ENCODE data around the gene PSMB9. TPM values are rescaled to one million over a fixed set of nuclear protein-coding genes. Genes with fewer than 3 reads are reported as not detected.

The PSMB9 gene
- total and polyA plus RNA-seq, 12 donors: 13.4 to 69.8 (median 40.4) TPM

DNA sequence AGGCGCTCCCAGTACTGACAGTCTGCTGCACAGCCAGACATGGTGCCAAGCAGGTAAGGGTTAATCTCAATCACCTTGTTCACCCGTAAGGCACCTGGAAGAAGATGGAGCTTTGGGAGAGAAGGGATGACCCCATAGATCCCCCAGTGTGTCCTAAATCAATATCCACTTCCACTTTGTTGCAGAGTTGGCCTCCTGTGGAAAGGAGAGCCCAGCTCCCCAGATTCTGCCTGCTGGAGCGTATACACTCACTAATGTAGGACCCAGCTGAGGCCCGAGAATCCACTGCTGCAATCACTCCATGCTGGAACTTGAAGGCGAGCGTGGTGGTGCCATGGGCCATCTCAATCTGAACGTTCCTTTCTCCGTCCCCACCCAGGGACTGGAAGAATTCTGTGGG, 11.3 kb upstream of the PSMB9 start:
- 85 to 89% (median 87%) methylated on average over 8 of the region's 8 CpGs for WGBS, 4 donors
- intact Hi-C loops (cut with DNase I): no loop called here
- Histone ChIP-seq H3K4me3 (peak overlapping the region in 1 of 4 donors; percentile 79), H3K9me3 (replicated peaks in 1 of 3) (no peaks in the 10 kb centered on the region), H3K36me3 (replicated peaks in 1 of 2) (peaks cover 0 to 53% of the 10 kb centered on the region in 2 donors), H3K27ac (peak overlapping the region in 1 of 5 donors; percentile 95), H3K4me1 (replicated peaks in 1 of 2) (peaks cover 15 to 29% of the 10 kb centered on the region in 2 donors), H3K27me3 (no peaks in the 10 kb centered on the region)
- peak in 1 of 7 donors; percentile 52 for DNase-seq
- TF ChIP-seq, protein P1, sequence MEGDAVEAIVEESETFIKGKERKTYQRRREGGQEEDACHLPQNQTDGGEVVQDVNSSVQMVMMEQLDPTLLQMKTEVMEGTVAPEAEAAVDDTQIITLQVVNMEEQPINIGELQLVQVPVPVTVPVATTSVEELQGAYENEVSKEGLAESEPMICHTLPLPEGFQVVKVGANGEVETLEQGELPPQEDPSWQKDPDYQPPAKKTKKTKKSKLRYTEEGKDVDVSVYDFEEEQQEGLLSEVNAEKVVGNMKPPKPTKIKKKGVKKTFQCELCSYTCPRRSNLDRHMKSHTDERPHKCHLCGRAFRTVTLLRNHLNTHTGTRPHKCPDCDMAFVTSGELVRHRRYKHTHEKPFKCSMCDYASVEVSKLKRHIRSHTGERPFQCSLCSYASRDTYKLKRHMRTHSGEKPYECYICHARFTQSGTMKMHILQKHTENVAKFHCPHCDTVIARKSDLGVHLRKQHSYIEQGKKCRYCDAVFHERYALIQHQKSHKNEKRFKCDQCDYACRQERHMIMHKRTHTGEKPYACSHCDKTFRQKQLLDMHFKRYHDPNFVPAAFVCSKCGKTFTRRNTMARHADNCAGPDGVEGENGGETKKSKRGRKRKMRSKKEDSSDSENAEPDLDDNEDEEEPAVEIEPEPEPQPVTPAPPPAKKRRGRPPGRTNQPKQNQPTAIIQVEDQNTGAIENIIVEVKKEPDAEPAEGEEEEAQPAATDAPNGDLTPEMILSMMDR (IDR thresholded peaks at IDR 0.05): no peak
- TF ChIP-seq POLR2A (IDR thresholded peaks at IDR 0.05): no peak

DNA sequence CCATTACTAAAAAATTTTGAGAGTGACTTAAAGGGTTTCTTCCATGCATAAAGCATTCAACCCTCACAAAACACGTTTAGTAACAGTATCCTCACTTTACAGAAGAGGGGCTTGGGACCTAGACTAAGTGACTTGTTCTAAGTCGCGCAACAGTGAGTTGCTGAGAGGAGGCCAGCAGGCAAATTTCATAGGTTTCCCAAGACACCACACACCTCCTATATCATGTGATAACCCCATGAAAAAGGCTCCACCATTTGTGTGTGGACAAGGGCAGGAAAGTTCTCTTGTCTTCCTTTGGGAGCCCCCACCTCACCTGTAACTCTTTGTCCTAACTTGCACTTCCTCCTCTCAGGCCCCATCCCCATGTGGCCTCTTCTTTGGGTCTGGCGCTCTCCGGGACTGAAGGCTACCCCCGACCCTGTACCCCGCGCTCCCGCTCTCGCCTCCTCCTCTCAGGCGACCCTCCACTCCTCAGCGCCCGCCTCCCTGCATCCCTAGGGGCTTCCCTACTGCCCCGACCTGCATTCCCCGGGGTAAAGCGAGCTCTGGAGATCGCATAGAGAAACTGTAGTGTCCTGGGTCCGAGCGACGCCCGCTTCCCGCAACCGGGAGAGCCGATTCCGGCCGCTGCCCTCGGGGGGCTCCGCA, 10.5 kb upstream of the PSMB9 start:
- TF ChIP-seq, protein P1 (IDR thresholded peaks at IDR 0.05): no peak
- peak in 1 of 2 donors; percentile 6 for TF ChIP-seq POLR2A (IDR thresholded peaks at IDR 0.05)
- Histone ChIP-seq H3K27ac (peak overlapping the region; percentile 79 to 98 (median 89)), H3K4me1 (replicated peaks in 1 of 2) (peaks cover 12 to 25% of the 10 kb centered on the region in 2 donors), H3K36me3 (replicated peaks in 1 of 2) (peaks cover 0 to 61% of the 10 kb centered on the region in 2 donors), H3K9me3 (replicated peaks in 1 of 3) (no peaks in the 10 kb centered on the region), H3K27me3 (no peaks in the 10 kb centered on the region), H3K4me3 (peak overlapping the region; percentile 10 to 90 (median 80))
- no peak for DNase-seq
- intact Hi-C loops (cut with DNase I): no loop called here
- 5 to 16% (median 6%) methylated on average over 9 to 28 of the region's 28 CpGs for WGBS, 4 donors

DNA sequence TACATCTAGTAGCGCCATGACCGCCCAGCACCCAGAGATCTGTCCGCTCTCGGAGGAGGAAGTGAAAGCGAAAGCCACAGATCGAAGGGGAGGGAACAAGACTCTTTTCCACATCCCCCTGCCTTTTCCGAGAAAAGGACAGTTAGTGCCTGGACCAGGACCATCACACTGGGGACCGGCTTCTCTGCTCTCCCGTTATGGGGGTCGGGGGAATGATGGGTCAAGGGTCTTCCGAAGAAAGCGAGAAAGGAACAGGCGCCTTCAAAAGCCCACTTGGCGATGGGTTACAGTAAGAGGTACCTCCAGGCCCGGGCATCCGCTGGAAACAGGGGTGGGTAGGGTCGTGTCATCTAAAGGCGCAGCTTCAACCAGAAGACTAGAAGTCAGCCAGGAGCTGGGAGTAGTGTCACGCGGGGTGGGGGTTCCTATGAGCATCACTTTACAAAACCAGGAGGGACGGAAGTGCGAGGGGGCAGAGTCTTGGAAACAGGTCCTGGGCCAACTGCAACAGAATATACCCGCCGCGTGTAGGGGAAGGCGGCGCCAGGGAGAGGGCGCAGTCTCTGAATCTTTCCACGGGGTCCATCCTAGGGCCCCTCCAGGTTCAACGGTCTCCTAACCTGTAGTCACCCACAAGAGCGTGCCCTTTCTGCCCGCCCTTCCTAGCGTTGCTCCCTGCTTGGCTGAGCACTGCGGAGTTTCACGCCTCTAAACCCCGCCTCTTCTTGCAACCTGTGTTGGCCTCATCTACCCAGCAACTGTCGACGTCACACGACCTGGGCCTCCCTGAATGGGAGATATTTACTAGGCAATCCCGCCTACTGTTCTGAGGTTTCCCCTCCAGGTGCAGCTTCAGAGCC, 9.8 kb upstream of the PSMB9 start, which contains the start of gene PSMB8:
TSS of gene PSMB8 (minus strand) at position 69 of the 860 bp plus-strand sequence. CDS start at position 18, 51 bp downstream.
- intact Hi-C loops (cut with DNase I): no loop called here
- TF ChIP-seq, protein P1 (IDR thresholded peaks at IDR 0.05): peak in 4 of 6 experiments; percentile 13 to 40 (median 34)
- peak; percentile 66 to 78 for TF ChIP-seq POLR2A (IDR thresholded peaks at IDR 0.05)
- no peaks in the 10 kb centered on the region for H3K9me3 ChIP-seq (replicated peaks in 1 of 3)
- WGBS, 4 donors: 0 to 1% (median 0%) methylated on average over 29 to 40 of the region's 40 CpGs
- DNase-seq: peak; percentile 96 to 99 (median 98)
- H3K4me3 ChIP-seq: peak within 1 kb of the TSS; percentile 10 to 90 (median 80)
- peaks cover 0 to 68% of the 10 kb centered on the region in 2 donors for H3K36me3 ChIP-seq (replicated peaks in 1 of 2)
- peaks cover 7 to 25% of the 10 kb centered on the region in 2 donors for H3K4me1 ChIP-seq (replicated peaks in 1 of 2)
- H3K27ac ChIP-seq: peak within 1 kb of the TSS; percentile 79 to 98 (median 89)
- no peaks in the 10 kb centered on the region for H3K27me3 ChIP-seq

DNA sequence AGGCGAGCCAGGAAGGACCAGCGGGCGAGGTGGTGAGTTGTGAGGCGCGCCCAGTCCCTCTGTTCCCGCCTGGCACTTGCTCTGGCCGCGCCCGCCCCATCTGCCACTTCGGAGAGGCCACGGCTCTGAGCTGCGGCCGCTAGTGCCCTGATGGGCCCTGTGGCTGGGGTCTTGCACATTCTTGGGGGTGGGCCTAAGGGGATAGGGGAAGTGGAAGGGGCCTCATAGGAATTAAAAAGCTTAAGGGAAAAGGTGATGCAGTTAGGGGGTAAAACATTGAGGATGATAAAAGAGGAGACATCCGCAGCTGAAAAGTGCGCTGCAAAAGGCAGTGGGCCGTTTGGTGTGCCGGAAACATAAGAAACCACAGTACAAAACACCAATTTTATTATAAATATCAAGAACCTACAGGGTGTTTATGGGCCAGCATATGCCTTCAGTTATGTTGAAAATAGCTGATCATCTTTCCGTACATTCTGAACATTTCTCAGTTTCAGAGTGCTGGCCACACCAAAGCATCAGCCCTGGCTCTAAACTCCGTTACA, 9.1 kb upstream of the PSMB9 start:
- intact Hi-C loops (cut with DNase I): no loop called here

More for the DNA sequence above, 9.1 kb upstream of the PSMB9 start:
- H3K27me3 ChIP-seq: no peaks in the 10 kb centered on the region
- TF ChIP-seq, protein P1 (IDR thresholded peaks at IDR 0.05): no peak
- no peak for TF ChIP-seq POLR2A (IDR thresholded peaks at IDR 0.05)
- H3K4me1 ChIP-seq (replicated peaks in 1 of 2): peaks cover 6 to 25% of the 10 kb centered on the region in 2 donors
- WGBS, 4 donors: 27 to 32% (median 31%) methylated on average over 19 of the region's 19 CpGs
- peak overlapping the region in 3 of 4 donors; percentile 10 to 82 (median 79) for H3K4me3 ChIP-seq
- peaks cover 0 to 73% of the 10 kb centered on the region in 2 donors for H3K36me3 ChIP-seq (replicated peaks in 1 of 2)
- DNase-seq: no peak
- no peaks in the 10 kb centered on the region for H3K9me3 ChIP-seq (replicated peaks in 1 of 3)
- H3K27ac ChIP-seq: peak overlapping the region; percentile 79 to 98 (median 89)
